Activated CD4-positive, alpha-beta T cell treated with anti-CD3 and anti-CD28 coated beads, Interleukin-2, amount 50 U/mL, for 16 hours (primary cell): Measurements from ENCODE around the gene BDKRB2.

ENCODE experiments used
- DNase-seq: peaks from one replicate; pipeline ENCODE4 v3.0.0-alpha.2; 2020

BDKRB2 gene

DNA sequence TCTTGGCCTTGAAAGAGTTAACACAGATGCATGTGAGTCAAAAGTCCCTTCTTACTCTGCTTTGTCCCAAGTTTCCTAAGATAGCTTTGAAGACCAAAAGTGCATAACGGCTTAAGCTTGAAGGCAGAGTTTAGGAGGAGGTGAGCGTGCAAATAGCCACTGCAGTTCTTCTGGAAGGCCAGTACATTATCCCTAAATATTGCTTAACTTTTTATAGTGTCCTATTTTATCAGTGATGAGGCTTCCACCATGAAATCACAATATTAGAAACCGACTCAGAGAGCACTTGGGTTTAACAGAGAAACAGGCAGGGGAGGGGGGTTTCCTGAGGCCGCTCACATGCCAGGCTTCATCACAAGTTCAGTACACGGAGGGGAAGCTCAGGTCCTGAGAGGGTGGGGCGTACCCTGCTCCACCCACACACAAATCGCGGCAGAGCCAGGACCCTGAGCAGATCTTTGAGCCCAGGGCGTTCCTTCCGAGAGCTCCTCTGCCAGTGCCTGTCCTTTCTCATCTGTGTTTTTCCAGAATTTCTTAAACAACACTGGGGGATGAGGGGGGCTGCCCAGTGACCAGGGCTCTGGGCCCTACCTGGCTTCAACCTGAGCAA, 26.8 kb upstream of the BDKRB2 start:
- no peak for DNase-seq

DNA sequence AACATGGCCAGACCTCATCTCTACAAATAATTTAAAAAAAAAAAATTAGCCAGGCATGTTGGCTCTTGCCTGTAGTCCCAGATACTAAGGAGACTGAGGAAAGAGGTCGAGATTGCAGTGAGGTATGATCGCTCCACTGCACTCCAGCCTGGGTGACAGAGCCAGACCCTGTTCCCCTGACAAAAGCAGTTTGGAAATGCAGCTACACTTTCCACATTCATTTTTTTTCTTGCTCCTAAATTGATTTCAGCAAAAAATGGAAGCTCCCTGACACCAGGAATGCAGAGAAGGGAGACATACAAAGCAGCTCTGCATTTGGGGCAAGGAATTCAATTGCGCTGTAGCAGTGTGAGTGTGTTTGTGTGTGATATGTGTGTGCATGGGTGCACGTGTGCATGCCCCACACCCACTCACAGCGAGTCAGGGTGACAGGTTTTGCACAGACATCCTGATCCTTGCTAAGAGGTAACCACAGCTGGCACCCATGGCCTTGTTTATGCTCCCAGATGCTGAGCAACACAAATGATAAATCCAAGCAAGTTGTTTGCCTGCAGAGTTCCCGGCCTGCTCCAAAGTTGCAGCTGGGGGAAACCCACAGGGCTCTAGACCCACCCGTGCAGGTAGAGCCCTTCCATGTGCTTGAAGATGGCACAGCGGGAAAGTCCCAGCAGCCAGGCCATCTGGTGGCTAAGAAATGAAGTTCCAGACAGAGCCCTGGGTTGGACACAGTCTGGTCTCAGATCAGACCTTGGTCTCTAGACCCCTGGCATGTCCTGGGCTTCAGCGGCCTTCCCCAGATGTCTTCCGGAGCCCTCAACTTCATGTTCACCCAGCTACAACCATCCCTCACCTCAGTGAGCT, 25.9 kb upstream of the BDKRB2 start:
- DNase-seq: no peak

DNA sequence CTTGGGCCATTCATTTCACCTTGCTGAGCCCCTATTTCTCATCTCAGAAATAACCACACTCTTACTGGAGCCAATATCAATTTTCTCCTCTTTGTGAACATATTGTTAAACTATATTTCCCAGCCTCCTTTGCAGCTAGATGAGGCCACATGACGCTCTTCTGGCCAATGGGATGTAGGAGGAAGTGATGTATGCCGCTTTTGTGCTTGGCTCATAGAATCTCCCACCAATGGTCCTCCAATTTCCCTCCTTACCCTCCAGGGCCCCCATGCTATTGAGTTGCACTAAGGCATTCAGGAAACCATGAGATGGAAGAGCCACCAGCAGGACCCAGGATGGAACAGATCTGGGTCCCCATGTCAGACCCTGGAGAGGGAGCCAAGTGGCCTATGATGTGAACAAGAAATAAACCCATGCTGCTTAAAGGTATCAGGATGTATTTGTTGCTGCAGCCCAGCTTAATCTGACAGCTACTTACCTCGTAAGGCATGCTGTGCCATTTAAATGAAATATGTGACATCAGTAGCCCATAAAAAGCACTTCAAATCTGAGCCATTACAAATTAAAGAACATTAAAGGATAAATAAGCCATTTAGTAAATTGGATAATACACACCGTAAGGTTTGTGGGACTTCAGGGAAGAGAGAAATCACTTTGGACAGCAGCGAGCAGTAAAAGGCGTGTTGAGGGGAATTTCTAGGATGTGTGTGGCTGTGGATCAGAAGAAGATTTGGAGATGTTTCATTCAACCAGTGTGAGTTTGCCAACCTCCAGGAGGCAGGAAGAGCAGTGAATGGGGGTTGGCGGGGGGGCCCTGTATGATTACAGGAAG, 24.4 kb upstream of the BDKRB2 start:
- DNase-seq: no peak

DNA sequence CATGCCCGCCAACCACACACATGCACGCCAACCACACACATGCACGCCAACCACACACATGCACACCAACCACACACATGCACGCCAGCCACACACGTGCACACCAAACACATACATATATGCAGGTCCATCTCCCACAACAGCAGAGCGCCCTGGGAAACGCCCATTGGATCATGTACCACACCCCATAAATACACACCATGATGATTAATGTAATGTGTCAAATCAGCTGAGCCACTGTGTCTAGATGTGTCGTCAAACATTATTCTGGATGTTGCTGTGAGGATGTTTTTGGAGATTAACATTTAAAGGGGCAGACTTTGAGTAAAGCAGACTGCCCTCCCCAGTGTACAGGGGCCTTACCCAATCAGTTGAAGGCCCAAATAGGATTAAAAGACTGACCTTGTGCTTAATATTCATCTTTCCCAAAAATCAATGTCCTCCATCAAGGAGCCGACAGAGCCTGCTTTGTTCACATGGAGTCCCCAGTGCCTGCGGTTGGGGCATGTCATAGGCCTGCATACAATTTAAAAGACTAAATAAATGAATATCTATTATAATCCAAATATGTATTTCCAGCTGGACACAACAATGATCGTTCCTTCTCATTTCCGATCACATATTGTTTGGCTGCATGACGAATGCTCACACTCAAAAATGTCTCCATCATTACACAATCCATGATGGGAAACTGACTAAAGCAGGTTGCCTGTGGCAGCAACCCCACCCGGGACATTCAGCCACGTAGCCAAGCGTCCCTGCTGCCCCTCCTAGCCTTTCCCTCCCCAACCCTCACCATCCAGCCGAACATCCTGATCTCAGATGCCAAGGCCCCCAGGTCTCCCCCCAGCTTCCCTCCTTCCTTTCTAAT, 23.2 kb upstream of the BDKRB2 start:
- no peak for DNase-seq

DNA sequence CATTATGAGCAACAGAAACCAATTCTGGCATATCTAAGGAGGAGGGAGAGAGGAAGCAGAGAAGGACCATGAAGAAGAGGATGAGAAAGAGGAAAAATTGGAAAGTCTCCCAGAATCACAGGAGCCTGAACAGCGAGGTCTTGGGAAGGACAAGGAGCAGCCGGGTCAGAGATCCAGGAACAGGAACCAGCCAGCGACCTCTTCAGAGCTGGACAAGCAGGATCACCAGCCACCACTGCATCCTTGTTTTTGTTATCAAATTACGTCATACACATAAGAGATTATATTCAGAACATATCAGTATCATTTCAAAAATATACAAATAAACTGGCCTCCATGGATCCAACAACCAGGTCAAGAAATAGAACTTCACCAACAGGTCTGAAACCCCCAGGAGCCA, 22.1 kb upstream of the BDKRB2 start:
- no peak for DNase-seq

DNA sequence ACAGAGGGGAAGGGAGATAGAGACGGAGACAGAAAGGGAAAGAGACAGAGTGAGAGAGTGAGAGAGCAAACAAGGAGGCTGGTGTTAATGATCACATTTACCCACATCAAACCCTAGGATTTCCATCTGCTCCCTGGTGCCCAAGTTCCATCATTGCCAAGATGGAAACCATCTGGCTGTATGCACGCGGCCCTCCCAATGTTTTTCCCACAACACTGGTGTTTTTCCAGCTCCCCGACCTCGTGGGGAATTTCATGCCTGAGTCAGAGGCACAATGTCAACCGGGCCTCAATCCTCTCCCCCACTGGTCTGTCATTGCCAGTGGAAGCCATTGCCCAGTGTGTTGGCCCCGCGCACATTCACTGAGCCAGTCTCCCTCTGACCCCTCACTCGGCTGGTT, 19.9 kb upstream of the BDKRB2 start:
- DNase-seq: no peak

DNA sequence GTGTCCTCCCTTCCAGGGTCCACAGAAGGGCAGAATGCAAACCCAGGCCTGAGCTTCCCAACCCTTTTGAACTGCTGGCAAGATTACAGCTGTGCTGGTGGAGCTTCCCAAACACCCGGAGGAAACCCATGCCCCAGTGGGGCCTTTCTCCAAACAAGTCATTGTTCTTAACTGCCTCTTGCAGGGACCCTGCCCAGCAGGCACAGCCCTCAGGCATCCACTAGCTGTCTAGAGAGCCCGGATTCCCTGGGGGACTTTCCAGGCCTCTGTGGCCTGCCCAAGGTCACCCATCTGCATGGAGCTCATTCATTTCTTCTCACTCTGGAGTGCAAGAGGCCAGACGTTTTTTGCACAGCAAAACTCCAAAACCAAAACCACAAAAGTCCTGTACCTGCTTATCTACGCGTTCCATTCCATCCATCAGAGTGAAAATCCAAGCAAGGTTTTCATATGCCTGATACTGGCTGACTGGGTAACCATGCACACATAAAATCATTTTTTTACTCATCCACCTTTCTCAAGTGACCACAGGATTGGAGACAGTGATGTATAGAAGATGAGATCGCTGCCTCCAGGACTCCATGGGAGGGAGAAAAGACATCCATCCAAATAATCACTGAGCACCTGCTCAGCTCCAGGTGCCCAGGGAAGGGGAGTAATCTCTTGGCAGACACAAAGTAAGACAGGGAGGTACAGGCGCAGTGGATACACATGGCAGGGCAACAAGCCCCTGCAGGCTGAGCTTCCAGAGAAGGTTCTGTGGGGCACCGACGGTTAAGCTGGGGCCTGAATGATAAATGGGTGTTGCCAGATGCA, 17.2 kb upstream of the BDKRB2 start:
- no peak for DNase-seq

DNA sequence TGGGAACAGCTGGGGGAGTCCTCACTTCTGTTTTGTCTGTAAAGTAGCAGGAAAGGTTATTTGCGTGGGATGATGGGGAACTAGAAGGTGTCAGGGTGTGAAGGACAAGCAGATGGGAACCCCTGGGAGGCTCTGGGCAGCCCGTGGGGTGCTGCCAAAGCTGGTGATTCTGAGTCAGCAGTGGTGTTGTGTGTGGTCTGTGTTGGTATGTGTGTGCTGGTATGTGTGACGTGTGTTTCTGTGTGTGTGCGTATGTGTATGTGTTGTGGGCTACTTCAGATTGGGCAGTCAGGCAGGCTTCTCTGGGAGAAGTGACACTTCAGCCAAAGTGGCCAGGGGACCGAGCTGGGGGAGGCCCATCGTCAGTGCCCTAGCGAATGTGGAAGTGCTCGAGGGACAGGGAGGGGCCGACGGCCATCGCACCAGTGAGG, 15.3 kb upstream of the BDKRB2 start:
- no peak for DNase-seq

DNA sequence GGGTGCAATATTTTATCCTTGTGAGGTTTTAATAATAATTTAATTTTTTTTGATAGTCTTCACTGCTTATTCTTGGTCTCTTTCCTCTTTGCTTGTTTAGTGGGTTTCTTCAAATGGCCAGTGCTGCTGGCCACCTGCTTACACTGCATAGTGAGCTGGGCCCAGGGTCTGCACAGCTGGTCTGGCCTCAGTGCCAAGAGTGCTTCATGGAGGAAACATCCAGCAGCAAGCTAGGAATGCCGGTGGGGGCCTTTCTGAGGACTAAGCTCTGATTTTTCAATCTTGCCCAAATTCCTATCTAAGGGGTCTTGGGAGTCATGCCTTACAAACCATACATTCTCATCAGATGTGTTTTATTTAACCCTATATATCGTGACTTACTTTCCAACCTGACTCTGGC, 13.3 kb upstream of the BDKRB2 start:
- no peak for DNase-seq

DNA sequence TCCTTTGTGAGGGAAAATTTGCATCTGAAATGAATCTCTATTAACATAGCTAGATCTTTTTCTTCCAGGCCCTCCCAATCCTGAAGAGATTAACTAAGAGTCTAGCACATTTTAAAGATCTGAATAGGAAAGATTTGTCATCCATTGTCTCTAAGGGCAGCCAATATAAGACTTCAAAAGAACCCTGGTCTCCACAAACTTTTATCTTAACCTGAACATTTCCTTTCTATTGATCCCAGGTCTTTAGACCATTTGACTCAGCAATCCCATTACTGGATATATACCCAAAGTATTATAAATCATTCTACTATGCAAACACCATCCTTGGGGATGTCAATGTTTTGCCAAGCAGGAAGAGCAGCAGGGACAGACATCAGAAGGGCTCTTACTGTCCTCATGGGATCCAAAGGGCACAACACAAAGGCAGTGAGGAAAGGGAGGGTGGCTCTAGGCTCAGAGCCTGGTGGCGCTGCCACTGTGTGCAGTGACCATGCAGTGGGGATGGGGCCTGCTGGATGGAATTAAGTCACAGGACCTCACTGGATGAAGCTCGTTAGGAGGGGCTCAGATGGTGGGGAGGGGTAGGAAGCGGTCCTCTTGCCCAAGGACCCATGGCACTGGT, 12.7 kb upstream of the BDKRB2 start:
- no peak for DNase-seq

DNA sequence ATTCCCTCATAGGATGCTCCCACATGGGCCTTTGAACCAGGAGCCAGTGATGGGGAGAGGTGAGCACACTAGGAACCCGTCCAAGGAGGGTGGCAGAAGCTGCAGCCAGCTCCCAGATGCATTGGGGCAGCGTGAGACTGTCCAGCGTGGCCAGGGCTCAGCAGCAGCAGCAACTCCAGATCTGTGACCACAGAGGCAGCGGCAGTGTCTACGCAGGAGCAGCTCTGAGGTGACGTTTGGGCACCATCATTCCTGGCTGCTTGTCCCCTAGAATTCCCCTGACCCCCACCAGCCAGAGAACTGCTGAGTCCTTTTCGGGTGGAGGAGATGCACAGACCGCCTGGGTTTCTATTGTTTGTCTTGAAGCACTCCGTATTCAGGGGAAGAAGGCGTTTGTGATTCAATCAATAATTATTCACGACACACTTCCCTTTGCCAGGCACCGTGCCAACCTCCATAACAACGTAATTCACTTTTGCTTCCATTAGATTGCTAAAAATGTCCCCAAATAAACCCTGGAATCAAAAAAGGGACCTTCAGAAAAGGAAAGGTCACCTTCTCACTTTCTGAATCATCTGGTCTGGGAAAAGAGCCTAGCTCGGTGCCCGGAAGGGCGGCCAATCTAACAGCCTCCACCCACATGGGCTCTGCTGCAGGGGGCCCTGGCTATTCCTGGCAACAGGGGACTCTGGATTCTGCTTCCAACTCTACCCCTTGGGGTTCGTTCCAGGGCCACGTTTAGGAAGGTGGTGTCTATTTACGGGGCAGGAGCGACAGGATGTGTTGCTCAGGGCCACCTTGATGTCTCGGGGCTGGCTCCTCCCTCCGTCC, 11.4 kb upstream of the BDKRB2 start:
- DNase-seq: no peak

DNA sequence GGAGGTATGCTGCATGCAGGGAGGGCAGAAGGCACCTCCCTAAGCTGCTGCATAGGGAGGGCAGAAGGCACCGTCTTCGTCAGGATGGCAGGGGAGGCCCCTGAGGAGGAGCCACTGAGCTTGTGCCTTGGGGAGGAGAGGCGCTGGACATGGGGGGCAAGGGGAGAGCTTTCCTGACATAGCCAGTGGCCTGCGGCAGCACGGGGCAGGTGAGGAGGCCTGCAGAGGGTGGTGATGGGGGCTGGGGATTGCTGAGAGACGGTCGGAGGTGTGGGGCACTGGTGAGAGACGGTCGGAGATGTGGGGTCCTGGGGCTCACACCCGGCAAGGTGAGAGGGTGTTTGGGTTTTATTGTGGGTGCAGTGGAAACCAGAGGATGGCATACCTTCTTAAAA, 10.4 kb upstream of the BDKRB2 start:
- DNase-seq: no peak

DNA sequence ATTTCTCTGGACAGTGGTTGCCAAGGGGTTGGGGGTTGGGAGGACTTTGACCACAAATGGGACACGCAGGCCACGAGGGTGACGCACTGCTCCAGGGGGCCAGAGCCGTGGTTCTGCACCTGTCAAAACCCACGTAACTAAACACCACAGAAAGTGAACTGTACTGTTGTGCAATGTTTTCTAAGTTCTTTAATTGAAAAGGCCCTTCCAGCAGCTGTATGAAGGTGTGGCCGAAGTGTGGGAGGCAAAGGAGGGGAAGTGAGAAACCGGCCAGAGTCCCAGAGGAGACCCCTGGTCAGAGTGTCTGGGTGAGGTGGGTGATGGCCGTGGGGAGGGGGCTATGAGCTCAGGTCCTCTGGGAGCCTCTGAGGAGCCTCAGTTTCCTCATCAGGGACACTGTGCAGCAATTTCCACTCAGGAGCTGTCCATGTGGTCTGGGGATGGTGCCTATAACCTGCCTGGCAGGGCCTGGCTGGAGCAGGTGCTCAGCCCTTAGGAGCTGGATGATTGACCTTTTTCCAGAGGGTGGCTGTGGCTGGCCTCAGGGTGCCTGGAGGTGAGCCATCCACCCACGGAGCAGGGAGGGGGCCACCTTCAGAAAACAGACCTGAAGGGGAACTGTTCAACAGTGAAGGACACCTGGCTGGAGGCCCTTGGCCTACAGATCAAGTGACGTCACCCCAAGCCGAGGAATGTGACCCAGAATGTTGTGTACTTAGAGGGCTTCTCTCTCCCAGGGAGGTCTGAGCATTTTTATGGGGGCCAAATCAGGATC, 9.8 kb upstream of the BDKRB2 start:
- DNase-seq: no peak

DNA sequence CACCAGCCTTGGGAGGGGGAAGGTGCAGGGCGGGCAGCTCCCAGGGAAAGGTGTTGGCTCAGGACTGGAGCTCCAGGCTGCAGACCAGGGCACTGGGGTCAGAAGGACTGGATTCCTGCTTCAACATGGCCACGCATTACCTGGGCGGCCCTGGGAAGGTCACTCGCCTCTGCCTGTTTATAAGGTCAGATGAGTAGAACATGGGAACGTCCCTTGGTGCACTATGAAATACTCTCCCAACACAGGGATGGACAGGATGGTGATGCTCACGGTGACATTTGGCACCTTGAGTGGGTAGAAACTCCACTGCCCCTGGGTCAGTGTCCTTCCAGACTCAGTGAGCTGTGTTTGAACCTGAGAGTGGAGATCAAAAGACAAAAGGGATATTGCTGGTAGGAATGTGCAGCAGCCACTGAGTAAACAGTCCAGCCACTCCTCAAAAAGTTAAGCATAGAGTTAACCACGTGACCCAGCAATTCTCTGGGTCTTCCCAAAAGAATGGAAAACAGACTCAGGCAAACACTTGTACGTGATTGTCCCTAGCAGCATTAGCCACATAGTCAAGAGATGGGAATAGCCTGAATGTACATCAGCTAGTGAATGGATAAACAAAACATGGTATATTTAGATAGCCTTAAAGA, 9.1 kb upstream of the BDKRB2 start:
- no peak for DNase-seq

DNA sequence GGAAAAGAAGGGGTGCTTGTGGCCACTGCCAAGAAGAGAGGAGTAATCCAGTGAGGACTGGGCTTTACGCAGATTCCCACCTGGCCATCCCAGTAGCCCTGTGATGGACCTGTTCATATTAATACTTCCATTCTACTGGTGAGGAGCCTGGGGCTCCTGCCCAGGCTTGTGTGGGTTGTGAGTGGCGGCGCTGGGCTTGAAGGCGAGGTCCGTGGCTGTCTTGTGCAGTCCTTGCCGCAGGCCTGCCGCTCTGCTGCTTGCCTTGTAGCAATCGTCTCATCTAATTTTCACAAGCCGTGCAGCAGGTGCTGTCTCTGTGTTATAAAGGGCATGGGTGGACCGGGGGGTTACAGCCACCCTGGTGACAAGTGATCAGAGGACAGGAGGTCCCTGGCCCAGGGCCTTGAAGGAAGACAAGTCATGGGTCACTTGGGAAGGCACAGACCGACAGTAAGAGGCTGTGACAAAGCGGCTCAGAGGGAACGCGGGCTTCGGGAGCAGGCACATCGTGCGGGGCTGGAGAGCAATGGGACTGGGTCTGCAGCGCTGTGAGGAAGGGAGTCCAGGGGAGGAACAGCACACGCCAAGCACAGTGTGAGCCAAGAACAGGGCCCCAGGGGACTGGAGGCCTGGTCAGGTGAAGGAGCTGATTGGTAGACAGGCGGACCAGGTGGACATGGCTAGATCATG, 7.3 kb upstream of the BDKRB2 start:
- no peak for DNase-seq

DNA sequence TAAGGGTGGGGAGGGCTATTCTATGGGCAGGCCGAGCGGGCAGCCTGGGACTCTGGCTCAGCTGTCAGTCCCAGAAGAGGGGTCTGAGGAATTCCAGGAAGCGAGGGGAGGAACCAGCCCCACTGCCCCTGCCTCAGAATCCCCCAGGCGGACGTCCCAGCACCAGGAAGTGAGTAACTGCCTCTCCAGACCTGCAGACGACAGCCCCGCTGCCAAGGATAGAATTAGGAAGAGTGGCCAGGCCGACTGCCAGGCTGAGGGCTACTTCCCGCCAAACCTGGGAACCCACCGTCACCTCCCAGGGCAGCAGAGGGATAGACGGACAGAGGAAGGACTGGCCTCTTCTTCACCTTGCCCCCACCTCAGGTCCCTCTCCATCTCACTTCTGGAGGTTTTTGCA, 6.7 kb upstream of the BDKRB2 start:
- no peak for DNase-seq

DNA sequence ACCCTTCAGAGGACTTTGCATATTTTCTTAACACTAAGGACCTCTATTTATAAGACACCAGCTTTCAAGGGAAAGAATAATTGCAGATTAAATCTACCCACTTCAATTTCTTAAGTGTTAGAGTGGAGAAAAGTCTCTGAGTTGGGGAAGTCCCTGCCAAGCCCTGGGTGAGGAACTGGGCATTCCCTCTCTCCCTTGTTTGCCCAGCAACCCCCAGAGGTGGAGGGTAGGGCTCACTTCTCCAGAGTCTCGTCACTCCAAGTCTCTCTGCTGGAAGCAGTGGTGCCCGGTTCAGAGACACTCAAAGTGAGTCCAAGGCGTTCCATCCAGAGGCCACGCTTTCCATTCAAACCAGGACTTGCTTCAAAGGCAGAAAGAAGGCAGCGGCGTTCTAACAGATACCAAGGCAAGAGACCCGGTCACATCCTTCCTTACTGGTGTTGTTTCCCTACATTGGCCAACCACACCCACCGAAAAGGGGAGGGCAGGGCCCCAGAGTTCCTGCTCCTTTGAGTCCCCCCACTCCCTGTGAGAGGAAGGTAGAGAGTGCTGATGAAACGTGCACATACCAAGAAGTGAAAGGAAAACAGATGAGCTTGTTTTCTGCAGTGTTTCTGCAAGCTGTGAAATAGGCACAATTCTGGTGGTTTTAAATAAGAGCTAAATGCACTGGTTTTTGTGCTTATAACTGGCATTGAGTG, 6.1 kb upstream of the BDKRB2 start:
- DNase-seq: no peak

DNA sequence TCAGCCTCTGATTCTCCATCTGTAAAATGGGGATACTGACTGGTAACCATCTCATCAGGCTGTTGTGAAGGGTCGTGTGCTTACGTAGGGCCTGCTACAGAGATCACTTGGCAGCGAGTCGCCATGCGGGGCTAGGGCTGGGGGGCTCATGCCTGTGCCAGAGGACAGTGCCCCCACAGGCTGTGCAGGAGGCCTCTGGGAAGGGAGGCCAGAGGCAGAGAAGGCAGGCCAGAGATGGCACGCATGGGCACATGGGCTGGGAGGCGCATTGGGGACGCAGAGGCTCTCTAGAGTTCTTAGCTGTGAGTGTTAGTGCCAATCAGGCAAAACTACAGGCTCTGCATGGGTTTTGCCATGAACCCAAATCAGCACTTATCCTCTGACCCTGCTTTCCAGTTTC, 3.5 kb upstream of the BDKRB2 start:
- DNase-seq: no peak
